ENCODE results near the gene CYTH1. TPM values are rescaled to one million over a fixed set of nuclear protein-coding genes. Genes with fewer than 3 reads are reported as not detected.
A peak's percentile ranks its signal among the peaks of the same experiment; 100 is the strongest.
"Not testable (repeated sequence)": the region's sequence is repeated elsewhere in the genome, so short reads cannot be mapped to it uniquely, and the experiment has no call there.

The CYTH1 gene
- total and polyA plus RNA-seq, 2 donors (not counting 1 experiment from before 2014, with no cell fraction given) = 255 to 353 TPM

- H3K27me3 ChIP-seq (replicated peaks in 1 of 4; ENCODE audit: control extremely low read depth in 1 of 4, control insufficient read depth in 3 of 4, insufficient read depth in 4 of 4, low read length in 3 of 4) = no peaks in the 10 kb centered on the region
- no peaks in the 10 kb centered on the region for H3K9me3 Mint-ChIP-seq (ENCODE audit: insufficient read depth)
- H3K36me3 ChIP-seq (replicated peaks in 1 of 2; ENCODE audit: control extremely low read depth in 1 of 2, control insufficient read depth in 1 of 2, extremely low read depth in 1 of 2, insufficient read depth in 2 of 2, low read length in 1 of 2) = no peaks in the 10 kb centered on the region
- ATAC-seq (ENCODE audit: low read depth) (no peak), DNase-seq (no peak)
- intact Hi-C loops (cut with micrococcal nuclease) = no loop called here
- peak overlapping the region; percentile 9 for H3K4me2 ChIP-seq (replicated peaks; ENCODE audit: low read depth, low read length, poor library complexity, severe bottlenecking)
- H3K4me1 Mint-ChIP-seq = peaks cover 79% of the 10 kb centered on the region
- H3K27ac Mint-ChIP-seq = peak overlapping the region; percentile 72
- peaks cover 99% of the 10 kb centered on the region for H3K79me2 ChIP-seq (ENCODE audit: control insufficient read depth, insufficient read depth, low read length)
- no peak overlapping the region for H2AFZ ChIP-seq (ENCODE audit: insufficient read depth, low read depth, low read length, poor library complexity, severe bottlenecking)
- H3K27ac ChIP-seq (ENCODE audit: low read length in 2 of 2) = peak overlapping the region; percentile 2 to 91
- POLR2A ChIA-PET = interaction anchor here (0.6 to 1.3 kb wide), 3 partner anchors 28 to 590 kb away, joined by 3 to 4 read pairs (median 3); no protein-coding TSS in a partner anchor
- H4K20me1 ChIP-seq (ENCODE audit: control insufficient read depth, insufficient read depth, low read length, poor library complexity, severe bottlenecking) = peaks cover 16% of the 10 kb centered on the region
- H3K27me3 Mint-ChIP-seq = no peaks in the 10 kb centered on the region
- CTCF ChIA-PET = interaction anchor here (0.6 to 1.7 kb wide), 4 partner anchors 10 to 667 kb away, joined by 3 to 5 read pairs (median 3); no protein-coding TSS in a partner anchor
- no peaks in the 10 kb centered on the region for H3K9me3 ChIP-seq (ENCODE audit: control extremely low read depth in 1 of 3, control insufficient read depth in 2 of 3, insufficient read depth in 1 of 3, low read length in 2 of 3)
- peaks cover 82 to 95% of the 10 kb centered on the region in 2 donors for H3K4me1 ChIP-seq (ENCODE audit: control insufficient read depth in 2 of 2, insufficient read depth in 2 of 2, low read length in 2 of 2)
- H3K9ac ChIP-seq (ENCODE audit: low read length) = no peak overlapping the region
- H3K4me3 ChIP-seq (ENCODE audit: control extremely low read depth in 1 of 5, extremely low read depth in 1 of 5, insufficient read depth in 1 of 5, low read depth in 2 of 5, low read length in 4 of 5) = no peak overlapping the region
- TF ChIP-seq EZH2 (IDR thresholded peaks at IDR 0.05; ENCODE audit: borderline replicate concordance, insufficient read depth, low read depth, low read length, poor library complexity, severe bottlenecking) (no peak), CTCF (IDR thresholded peaks at IDR 0.05) (no peak)
- 94% methylated on average over 3 of the region's 14 CpGs for WGBS (ENCODE audit: insufficient coverage)
- peak overlapping the region; percentile 48 for H3K4me3 Mint-ChIP-seq
Measured at GRCh38 chr17:78751447-78752161, 30.5 kb downstream of the CYTH1 start.

DNA sequence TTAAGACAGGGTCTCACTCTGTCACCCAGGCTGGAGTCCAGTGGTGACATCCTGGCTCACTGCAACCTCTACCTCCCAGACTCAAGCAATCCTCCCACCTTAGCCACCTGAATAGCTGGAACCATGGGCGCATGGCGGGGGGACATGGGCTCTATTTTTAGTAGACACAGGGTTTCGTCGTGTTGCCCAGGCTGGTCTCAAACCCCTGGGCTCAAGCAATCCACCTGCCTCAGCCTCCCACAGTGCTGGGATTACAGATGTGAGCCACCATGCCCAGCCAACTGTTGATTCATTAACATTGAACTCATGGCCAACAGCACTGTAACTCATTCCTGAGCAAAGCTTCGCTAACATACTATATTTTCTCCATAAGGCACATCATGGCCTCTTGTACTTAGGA is 31.1 kb downstream of the CYTH1 start:
- H3K9me3 Mint-ChIP-seq (ENCODE audit: insufficient read depth); H3K27me3 Mint-ChIP-seq; H3K4me3 ChIP-seq (ENCODE audit: control extremely low read depth in 1 of 5, extremely low read depth in 1 of 5, insufficient read depth in 1 of 5, low read depth in 2 of 5, low read length in 4 of 5); H3K36me3 ChIP-seq (replicated peaks in 1 of 2; ENCODE audit: control extremely low read depth in 1 of 2, control insufficient read depth in 1 of 2, extremely low read depth in 1 of 2, insufficient read depth in 2 of 2, low read length in 1 of 2); H3K9ac ChIP-seq (ENCODE audit: low read length); ATAC-seq (ENCODE audit: low read depth); DNase-seq; H3K27me3 ChIP-seq (replicated peaks in 1 of 4; ENCODE audit: control extremely low read depth in 1 of 4, control insufficient read depth in 3 of 4, insufficient read depth in 4 of 4, low read length in 3 of 4); H3K9me3 ChIP-seq (ENCODE audit: control extremely low read depth in 1 of 3, control insufficient read depth in 2 of 3, insufficient read depth in 1 of 3, low read length in 2 of 3); intact Hi-C loops (cut with micrococcal nuclease); H2AFZ ChIP-seq (ENCODE audit: insufficient read depth, low read depth, low read length, poor library complexity, severe bottlenecking): not testable (repeated sequence)
- H4K20me1 ChIP-seq (ENCODE audit: control insufficient read depth, insufficient read depth, low read length, poor library complexity, severe bottlenecking) = peaks cover 16% of the 10 kb centered on the region
- ChIA-PET POLR2A (interaction anchor here (0.6 to 0.7 kb wide), 2 partner anchors 43 to 589 kb away, joined by 3 to 4 read pairs; no protein-coding TSS in a partner anchor), CTCF (interaction anchor here (0.6 to 1.3 kb wide), 2 partner anchors 16 to 667 kb away, joined by 3 read pairs; no protein-coding TSS in a partner anchor)
- peaks cover 99% of the 10 kb centered on the region for H3K79me2 ChIP-seq (ENCODE audit: control insufficient read depth, insufficient read depth, low read length)
- peak overlapping the region; percentile 78 for H3K27ac Mint-ChIP-seq
- peaks cover 80% of the 10 kb centered on the region for H3K4me1 Mint-ChIP-seq
- peak overlapping the region; percentile 48 for H3K4me3 Mint-ChIP-seq
- WGBS (ENCODE audit: insufficient coverage) = 68% methylated on average over 4 of the region's 5 CpGs
- peak overlapping the region; percentile 2 to 91 for H3K27ac ChIP-seq (ENCODE audit: low read length in 2 of 2)
- peak overlapping the region; percentile 9 for H3K4me2 ChIP-seq (replicated peaks; ENCODE audit: low read depth, low read length, poor library complexity, severe bottlenecking)
- peaks cover 82 to 95% of the 10 kb centered on the region in 2 donors for H3K4me1 ChIP-seq (ENCODE audit: control insufficient read depth in 2 of 2, insufficient read depth in 2 of 2, low read length in 2 of 2)

All from B cell (primary cell).